NCI-H2171 treated with DMSO at 0.1 percent for 48 hours (cell line): ENCODE results near the gene ZFP90.
A peak's percentile ranks its signal among the peaks of the same experiment; 100 is the strongest.

Experiments used
- DNase-seq: peaks from one replicate; lab custom pipeline; 2025; lab: John Stamatoyannopoulos, UW

The ZFP90 gene

DNA sequence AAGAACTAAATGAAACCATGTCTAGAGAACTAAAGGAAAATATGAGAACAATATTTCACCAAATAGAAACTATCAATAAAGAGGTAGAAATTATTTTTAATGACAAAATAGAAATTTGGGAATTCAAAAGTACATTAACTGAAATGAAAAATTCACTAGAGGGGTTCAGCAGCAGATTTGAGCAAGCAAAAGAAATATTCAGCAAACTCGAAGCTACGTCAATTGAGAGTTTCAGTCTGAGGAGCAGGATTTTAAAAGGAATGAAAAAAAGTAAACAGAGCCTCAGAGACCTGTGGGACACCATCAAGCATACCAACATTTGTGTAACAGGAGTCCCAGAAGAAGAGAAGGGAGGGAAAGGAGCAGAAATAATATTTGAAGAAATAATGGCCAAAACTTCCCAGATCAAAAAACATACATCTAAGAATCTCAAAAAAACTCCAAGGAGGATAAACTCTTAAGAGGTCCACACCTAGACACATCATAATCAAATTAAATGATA is 38.3 kb downstream of the ZFP90 start:
- no peak for DNase-seq

DNA sequence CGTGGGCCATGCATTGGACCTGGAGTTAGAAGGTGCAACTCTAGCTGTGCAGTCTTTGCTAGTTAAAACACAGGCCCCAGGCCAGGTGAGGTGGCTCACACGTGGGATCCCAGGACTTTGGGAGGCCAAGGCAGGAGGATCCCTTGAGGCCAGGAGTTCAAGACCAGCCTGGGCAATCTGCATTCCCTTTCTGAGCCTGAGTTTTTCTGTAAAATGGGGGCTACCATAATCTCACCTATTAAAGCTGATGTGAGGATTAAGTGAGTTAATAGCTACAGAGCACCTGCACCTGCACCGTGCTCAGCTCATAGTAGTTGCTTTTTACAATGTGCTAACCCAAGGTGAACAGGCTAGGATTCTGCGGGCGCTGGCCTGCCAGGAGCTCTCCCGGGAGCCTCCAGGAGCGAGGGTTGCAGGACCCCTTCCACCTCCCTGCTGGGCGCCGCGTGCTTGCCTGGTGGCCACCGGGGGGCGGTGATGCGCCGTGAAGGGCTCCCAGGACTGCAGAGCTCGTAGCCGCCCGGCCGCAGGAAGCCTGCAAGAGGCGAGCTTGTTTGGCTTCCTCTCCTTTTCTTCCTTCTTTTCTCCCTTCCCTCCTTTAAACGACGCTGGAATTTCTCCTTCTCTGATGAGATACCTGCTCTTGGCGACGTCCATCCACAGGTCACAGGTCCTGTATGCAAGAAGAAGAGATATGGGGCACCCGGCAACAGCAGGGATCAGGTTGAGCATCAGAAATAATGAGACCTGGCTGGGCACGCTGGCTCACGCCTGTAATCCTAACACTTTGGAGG is 51.3 kb downstream of the ZFP90 start:
- DNase-seq = peak; percentile 8

DNA sequence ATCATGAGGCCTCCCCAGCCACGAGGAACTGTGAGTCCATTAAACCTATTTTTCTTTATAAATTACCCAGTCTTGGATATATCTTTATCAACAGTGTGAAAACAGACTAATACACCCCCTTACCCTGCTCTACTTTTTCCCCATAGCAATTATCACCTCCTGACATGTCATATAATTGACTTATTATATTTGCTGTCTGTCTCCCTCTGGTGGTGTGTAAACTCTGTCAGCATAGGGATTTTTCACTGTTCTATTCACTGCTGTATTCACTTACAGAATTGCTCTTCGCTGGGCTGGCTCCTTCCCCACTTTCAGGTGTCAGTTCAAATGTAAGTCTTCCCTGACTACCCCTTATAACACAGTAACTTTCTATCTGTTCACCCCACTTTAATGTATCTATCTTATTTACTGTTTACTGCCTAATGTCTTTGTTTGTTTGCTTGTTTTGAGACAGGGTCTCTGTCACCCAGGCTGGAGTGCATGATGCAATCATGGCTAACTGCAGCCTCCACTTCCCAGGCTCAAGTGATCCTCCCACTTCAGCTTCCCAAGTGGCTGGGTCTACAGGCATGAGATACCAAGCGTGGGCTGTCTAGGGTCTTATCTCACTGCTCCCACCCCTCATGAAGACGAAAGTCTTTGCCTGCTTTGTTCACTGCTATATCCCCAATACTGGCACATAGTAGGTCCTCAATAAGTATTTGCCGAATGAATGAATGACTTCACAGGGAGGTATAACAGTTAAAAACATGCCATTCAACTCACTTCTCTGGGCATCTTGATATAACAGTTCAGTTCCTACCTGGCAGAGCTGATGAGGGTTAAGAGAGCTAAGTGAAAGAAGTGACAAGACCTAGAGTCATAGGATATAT is 53.6 kb downstream of the ZFP90 start:
- no peak for DNase-seq

DNA sequence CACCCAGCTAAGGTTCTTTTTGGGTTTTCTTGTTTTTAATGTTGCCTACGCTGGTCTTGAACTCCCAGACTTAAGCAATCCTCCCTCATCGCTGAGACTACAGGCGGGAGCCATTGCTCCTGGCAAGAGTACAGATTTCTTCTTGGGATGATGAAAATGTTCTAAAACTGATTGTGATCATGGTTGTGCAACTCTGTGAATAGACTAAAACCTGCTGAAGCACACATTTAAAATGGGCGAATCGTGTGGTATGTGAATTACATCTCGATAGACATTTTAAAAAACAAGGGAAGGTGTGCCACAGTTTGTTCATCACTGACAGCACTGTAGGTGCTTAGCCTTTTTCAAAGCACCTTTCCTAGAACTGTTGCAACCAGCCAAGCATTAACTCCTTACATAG is 57.2 kb downstream of the ZFP90 start:
- no peak for DNase-seq

DNA sequence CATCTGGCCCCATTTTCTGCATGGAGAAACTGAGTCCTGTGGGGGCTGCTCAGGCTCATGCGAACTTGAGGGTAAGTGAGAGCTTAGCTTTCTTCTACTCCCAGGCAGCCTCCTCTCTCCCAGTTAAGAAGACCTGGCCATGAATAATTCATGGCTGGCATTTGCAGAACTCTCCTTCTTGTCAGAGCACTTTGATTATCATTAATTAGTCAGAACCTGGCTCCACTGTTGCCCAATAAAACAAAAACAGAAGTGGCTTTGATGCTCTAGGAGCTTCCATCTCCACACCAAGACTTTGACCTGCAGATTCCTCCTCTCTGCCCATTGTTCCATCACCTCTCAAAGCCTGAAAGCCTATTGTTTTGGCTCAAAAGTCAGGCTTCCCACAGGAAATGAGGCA is 60.5 kb downstream of the ZFP90 start:
- DNase-seq = no peak

DNA sequence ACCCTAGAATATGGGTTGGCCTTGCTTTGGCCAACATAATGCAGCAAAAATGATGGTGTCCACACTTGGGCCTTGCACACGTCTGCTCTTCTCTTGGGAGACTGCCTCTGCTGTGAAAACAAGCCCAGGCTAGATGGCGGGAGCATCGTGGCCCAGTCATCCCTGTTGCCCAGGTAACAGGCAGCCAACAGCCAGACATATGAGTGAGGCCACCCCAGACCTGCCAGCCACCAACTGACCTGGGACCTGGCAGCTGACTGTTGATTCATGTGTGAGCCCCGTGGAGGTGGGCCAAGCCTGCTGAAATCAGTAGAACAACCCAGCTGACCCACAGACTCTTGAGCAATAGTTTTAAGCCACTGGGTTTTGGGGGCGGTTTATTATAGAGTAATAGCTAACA is 66.7 kb downstream of the ZFP90 start:
- DNase-seq = no peak

DNA sequence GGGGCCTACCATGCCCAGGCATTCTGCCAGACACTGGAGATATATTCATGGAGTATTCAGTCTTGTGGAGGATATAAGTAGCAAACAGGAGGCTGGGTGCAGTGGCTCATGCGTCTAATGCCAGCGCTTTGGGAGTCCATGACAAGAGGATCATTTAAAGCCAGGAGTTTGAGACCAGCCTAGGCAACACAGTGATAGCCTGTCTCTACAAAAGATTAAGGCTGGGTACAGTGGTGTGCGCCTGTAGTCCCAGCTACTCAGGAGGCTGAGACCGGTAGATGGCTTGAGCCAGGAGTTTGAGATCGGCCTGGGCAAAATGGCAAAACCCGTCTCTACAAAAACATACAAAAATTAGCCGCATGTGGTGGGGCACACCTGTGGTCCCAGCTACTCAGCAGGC is 68.4 kb downstream of the ZFP90 start:
- DNase-seq = no peak

DNA sequence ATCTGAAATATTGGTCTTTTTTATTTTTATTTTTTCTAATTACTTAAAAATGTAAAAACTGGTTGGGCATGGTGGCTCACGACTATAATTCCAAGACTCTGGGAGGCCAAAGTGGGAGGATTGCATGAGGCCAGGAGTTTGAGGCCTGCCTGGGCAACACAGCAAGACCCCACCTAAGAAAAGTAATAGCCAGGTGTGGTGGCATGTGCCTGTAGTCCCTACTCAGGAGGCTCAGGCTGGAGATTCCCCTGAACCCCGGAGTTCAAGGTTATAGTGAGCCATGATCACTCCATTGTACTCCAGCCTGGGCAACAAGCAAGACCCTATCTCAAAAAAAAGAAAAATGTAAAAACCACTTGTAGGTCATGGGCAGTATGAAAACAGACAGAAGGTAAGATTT is 69.2 kb downstream of the ZFP90 start:
- DNase-seq = no peak

DNA sequence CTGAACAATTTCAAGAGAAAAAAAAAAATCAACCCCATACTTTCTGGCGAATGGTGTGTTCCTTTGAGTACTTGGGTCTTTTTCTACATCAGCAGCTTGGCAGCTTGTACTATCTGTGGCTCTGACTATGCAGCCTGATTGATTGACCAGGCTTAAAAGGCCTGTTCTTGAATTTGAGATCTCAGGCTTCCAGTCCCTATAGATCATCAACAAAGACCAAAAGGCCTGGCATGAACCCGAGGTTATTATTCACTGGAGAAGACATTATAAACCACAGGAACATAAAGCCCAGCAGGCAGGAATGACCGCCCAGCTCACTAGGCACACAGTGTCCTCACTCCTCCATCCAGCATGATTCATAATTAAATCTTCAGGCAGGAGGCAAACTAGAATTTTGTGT is 73.9 kb downstream of the ZFP90 start:
- no peak for DNase-seq

DNA sequence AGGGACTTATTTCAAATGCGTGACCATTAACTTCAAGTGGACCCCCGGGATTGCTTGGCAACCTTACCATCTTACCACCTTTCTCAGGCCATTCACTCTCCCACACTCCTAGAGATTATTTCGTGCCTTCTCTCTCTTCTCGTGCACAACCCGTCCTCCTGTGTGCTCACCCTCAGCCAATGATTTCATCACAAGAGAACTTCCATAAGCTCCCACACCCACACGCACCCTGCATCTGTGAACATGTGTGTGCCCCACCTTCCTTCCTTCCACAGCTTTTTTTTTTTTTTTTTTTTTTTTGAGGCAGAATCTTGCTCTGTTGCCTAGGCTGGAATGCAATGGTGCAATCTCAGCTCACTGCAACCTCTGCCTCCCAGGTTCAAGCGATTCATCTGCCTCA is 78.6 kb downstream of the ZFP90 start:
- no peak for DNase-seq
